Testis (tissue), 2 donors: ENCODE results near the gene SLC22A2.

Experiments used
- POLR2A ChIP-seq: fragments of 450-650 bp; IDR thresholded peaks from one replicate; pipeline ENCODE4 v1.6.1; 2017; ENCODE audit warnings: antibody characterized with exemption, mild to moderate bottlenecking, moderate library complexity
- TF ChIP-seq, protein P1 (sequence below), 3 experiments: fragments of 450-650 bp in 2 of 3; fragments of 200-600 bp in 1 of 3; sonication (generic) in 1 of 3; IDR thresholded peaks; one replicate each; pipeline ENCODE4 v1.5.1; 2016 to 2019; ENCODE audit warnings: antibody characterized with exemption in 3 of 3, mild to moderate bottlenecking in 2 of 3, moderate library complexity in 1 of 3

DNA sequence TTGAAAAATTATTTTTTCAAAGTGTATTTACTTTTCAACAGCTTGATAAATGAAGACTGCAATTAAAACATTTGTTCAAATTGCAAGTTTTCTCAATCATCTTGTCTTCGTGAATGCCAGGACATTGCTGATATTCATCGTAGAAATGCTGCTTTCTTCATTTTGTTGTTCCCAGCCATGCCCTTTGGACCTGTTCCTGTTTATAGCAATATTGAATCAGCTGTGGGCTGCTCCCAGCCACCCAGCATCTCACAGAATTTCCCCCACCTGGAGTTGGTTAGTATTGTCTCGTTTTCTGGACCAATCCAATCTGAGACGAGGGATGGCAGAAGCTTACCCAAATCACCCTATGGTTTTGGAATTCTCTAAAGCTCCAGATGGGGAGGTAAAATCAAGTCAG, 40.8 kb downstream of the SLC22A2 start:
- TF ChIP-seq, protein P1, sequence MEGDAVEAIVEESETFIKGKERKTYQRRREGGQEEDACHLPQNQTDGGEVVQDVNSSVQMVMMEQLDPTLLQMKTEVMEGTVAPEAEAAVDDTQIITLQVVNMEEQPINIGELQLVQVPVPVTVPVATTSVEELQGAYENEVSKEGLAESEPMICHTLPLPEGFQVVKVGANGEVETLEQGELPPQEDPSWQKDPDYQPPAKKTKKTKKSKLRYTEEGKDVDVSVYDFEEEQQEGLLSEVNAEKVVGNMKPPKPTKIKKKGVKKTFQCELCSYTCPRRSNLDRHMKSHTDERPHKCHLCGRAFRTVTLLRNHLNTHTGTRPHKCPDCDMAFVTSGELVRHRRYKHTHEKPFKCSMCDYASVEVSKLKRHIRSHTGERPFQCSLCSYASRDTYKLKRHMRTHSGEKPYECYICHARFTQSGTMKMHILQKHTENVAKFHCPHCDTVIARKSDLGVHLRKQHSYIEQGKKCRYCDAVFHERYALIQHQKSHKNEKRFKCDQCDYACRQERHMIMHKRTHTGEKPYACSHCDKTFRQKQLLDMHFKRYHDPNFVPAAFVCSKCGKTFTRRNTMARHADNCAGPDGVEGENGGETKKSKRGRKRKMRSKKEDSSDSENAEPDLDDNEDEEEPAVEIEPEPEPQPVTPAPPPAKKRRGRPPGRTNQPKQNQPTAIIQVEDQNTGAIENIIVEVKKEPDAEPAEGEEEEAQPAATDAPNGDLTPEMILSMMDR (IDR thresholded peaks at IDR 0.05), result no peak
- no peak for TF ChIP-seq POLR2A
